ENCODE results near the gene BAIAP2L2. TPM values are rescaled to one million over a fixed set of nuclear protein-coding genes. Genes with fewer than 3 reads are reported as not detected.

Gene BAIAP2L2
- total and polyA plus RNA-seq, 7 donors, result 0.23 to 5.1 (median 0.55) TPM; not detected in 1

DNA sequence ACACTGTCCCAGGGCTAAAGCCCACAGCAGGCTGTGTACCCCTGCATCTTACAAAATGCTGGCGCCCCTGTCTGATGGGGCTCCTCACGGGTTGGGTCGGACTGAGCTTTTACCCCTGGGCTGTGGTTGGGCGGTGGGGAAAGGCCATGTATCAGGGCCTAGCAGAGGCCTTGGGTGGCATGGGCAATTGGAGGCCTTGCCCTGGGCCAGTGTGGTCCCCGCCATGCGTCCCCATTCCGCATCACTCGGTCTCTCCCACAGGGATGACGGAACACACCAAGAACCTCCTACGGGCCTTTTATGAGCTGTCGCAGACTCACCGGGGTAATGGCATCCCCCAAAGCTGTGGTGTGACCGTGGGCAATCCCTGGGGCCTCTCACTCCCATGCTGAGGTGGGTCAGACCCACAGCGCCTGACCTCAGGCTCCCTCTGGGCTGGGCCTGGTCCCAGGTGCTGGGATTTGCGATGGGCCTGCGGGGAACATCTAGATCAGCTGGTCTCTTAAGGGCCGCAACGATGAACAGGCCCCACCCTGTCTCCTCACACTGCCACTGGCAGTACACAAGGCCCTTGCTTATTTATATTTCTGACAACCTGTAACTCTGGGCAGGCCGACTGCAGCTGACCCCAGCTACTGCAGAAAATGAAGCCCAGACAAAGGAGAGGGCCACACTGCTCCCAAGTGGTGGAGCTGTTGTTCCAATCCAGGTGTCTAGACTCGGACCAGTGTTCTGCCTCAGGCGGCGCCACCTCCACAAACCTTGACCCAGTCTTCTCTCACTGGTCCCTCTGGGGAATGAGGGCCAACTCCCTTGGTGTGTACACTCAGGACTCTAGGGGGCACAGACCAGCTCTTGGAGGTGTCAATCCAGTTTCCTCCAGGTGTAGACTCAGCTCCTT lies 38.8 kb downstream of the BAIAP2L2 start:
- peak; percentile 11 to 48 for DNase-seq
- whole genome bisulfite sequencing, 3 donors, result 83 to 87% (median 84%) methylated on average over 21 to 22 of the region's 22 CpGs
- intact Hi-C loops (cut with DNase I), result loop anchor here in 1 of 2 donors (5.0 kb wide), 1 partner anchor 101 kb away; no protein-coding TSS in a partner anchor

DNA sequence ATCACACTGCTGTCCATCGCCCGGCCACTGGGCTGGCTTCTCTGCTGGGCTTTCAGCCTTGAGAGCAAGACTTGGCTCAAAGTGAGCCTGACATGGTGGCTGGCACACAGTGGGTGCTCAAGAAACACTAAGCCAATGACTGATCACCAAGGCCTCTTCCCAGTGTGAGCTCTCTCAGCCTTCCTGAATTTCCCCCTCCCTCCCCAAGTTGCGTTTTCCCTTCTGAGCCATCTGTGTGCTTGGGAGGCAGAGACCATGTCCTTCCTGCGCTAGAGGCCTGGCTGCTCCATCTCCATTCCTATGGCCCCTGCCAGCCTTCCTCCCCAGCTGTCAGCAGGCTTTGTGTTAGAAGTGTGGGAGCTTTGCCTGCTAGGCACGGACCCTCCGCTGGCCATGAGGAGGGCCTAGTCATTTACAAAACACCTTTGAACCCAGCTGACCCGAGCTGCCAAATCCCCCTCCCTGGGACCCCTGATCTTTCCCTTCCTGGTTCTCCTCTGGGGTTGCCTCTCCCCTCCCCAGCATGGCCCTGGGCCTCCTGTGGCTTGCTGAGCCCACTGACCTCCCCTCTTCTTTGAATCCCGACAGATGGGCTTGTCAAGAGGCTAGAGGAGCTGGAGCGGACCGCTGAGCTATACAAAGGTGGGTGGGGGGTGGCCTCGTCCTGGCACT lies 40.1 kb downstream of the BAIAP2L2 start:
- Histone ChIP-seq H3K27me3 (ENCODE audit: insufficient read depth in 3 of 3, low read length in 2 of 3) (no peaks in the 10 kb centered on the region), H3K36me3 (ENCODE audit: insufficient read depth in 1 of 2, low read depth in 1 of 2) (peaks cover 0 to 59% of the 10 kb centered on the region in 2 donors), H3K9me3 (no peaks in the 10 kb centered on the region), H3K4me3 (no peak overlapping the region), H3K4me1 (peaks cover 55% of the 10 kb centered on the region), H3K27ac (peak overlapping the region; percentile 95)
- ATAC-seq (no peak), DNase-seq (peak in 1 of 2 donors; percentile 7)
- intact Hi-C loops (cut with DNase I), result loop anchor here in 1 of 2 donors (5.0 kb wide), 1 partner anchor 102 kb away; no protein-coding TSS in a partner anchor
- WGBS, 3 donors, result 58 to 64% (median 64%) methylated on average over 11 of the region's 11 CpGs
- TF ChIP-seq, protein P1, sequence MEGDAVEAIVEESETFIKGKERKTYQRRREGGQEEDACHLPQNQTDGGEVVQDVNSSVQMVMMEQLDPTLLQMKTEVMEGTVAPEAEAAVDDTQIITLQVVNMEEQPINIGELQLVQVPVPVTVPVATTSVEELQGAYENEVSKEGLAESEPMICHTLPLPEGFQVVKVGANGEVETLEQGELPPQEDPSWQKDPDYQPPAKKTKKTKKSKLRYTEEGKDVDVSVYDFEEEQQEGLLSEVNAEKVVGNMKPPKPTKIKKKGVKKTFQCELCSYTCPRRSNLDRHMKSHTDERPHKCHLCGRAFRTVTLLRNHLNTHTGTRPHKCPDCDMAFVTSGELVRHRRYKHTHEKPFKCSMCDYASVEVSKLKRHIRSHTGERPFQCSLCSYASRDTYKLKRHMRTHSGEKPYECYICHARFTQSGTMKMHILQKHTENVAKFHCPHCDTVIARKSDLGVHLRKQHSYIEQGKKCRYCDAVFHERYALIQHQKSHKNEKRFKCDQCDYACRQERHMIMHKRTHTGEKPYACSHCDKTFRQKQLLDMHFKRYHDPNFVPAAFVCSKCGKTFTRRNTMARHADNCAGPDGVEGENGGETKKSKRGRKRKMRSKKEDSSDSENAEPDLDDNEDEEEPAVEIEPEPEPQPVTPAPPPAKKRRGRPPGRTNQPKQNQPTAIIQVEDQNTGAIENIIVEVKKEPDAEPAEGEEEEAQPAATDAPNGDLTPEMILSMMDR (IDR thresholded peaks at IDR 0.05), result no peak

More for the DNA sequence above, 38.8 kb downstream of the BAIAP2L2 start:
- no peaks in the 10 kb centered on the region for H3K27me3 ChIP-seq (ENCODE audit: insufficient read depth in 3 of 3, low read length in 2 of 3)
- H3K4me1 ChIP-seq, result peaks cover 42% of the 10 kb centered on the region
- ATAC-seq, result no peak
- H3K9me3 ChIP-seq, result no peaks in the 10 kb centered on the region
- TF ChIP-seq, protein P1 (IDR thresholded peaks at IDR 0.05), result no peak
- H3K4me3 ChIP-seq, result no peak overlapping the region
- peak overlapping the region; percentile 95 for H3K27ac ChIP-seq
- peaks cover 0 to 47% of the 10 kb centered on the region in 2 donors for H3K36me3 ChIP-seq (ENCODE audit: insufficient read depth in 1 of 2, low read depth in 1 of 2)

DNA sequence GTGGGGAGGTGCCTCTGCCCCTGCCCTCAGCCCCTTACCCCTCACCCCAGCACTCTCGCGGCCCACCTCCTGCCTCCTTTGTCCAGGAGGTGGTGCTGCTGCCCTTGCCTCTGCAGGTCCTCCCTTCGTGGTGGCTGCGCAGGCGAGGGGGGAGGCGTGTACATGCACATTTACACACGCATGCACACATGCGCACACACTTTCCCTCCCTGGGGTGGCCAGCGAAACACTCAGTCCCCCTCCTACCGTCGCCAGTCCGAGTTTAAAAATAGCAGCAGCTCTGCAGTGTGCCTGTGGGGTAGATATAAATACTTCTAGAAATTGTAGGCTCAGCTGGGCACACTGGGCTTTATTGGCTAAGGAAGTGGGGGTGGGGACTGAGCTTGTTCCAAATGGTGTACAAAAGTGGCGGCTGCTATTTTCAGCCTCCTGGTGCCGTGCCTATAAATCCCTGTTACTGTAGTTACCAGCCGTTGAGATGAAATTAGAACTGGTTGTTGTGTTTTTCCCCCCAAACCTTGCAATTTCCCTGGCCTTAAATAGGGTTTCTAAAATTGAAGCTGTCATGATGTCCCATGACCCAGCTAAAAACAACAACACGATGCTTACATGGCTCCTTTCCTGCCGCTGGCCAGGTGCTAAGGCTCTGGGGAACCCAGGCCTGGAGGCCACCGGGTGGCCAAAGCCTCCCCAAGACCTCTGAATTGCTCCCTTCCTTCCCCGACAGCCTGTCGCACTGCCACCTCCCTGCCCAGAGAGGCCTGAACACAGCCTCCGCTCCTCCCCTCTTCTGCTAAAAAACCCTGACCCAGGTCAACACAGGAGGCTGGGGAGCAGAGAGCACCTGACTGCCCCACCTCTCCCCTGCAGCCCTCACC lies 40.9 kb downstream of the BAIAP2L2 start:
- peak overlapping the region; percentile 95 for H3K27ac ChIP-seq
- ATAC-seq, result peak; percentile 82 to 88 (median 86)
- TF ChIP-seq, protein P1 (IDR thresholded peaks at IDR 0.05), result peak; percentile 59
- peaks cover 0 to 58% of the 10 kb centered on the region in 2 donors for H3K36me3 ChIP-seq (ENCODE audit: insufficient read depth in 1 of 2, low read depth in 1 of 2)
- H3K4me1 ChIP-seq, result peaks cover 55% of the 10 kb centered on the region
- H3K9me3 ChIP-seq, result no peaks in the 10 kb centered on the region
- intact Hi-C loops (cut with DNase I), result loop anchor here (5.0 to 10.0 kb wide), 2 partner anchors 103 to 285 kb away; no protein-coding TSS in a partner anchor
- H3K27me3 ChIP-seq (ENCODE audit: insufficient read depth in 3 of 3, low read length in 2 of 3), result no peaks in the 10 kb centered on the region
- DNase-seq, result peak; percentile 80 to 96
- WGBS, 3 donors, result 18 to 27% (median 24%) methylated on average over 21 of the region's 21 CpGs
- H3K4me3 ChIP-seq, result peak overlapping the region; percentile 63
